Trophoblast cell (in vitro differentiated cells and primary cell): ENCODE measurements around the gene CD1E.

Experiments
- DNase-seq, 2 donors: peaks; one replicate each; pipeline ENCODE4 v3.0.0-alpha.2; 2016
- H2AFZ ChIP-seq: 2 replicates; pipeline ENCODE4 v1.6.1; 2013; ENCODE audit warnings: low read length, moderate library complexity, mild to moderate bottlenecking; ENCODE audit not compliant: insufficient read depth, poor library complexity
- H2AK5ac ChIP-seq: 2 replicates; pipeline ENCODE4 v1.6.1; 2013; ENCODE audit warnings: mild to moderate bottlenecking, low read length
- H2BK120ac ChIP-seq: 2 replicates; pipeline ENCODE4 v1.6.1; 2013; ENCODE audit warnings: low read length, mild to moderate bottlenecking, moderate library complexity; ENCODE audit not compliant: insufficient read depth, poor library complexity
- H2BK12ac ChIP-seq: 2 replicates; pipeline ENCODE4 v1.6.1; 2013; ENCODE audit warnings: mild to moderate bottlenecking, low read length, moderate library complexity
- H2BK5ac ChIP-seq: 2 replicates; pipeline ENCODE4 v1.6.1; 2013; ENCODE audit warnings: low read length, low read depth, moderate library complexity, mild to moderate bottlenecking; ENCODE audit not compliant: poor library complexity
- H3K14ac ChIP-seq: 2 replicates; pipeline ENCODE4 v1.6.1; 2013; ENCODE audit warnings: mild to moderate bottlenecking, low read length
- H3K18ac ChIP-seq: 2 replicates; pipeline ENCODE4 v1.6.1; 2013; ENCODE audit warnings: mild to moderate bottlenecking, low read length
- H3K23ac ChIP-seq: 2 replicates; pipeline ENCODE4 v1.6.1; 2013; ENCODE audit warnings: low read length
- H3K27ac ChIP-seq: 2 replicates; pipeline ENCODE4 v1.5.1; 2013; ENCODE audit warnings: low read depth, mild to moderate bottlenecking, inconsistent platforms, low read length, moderate library complexity
- H3K27me3 ChIP-seq: 2 replicates; pipeline ENCODE4 v1.6.1; 2013; ENCODE audit warnings: inconsistent platforms, mild to moderate bottlenecking, low read length, moderate library complexity; ENCODE audit not compliant: insufficient read depth
- H3K36me3 ChIP-seq, 2 experiments: 1 replicate in 1 of 2; 2 replicates in 1 of 2; pipeline ENCODE4 v1.6.1; 2013; ENCODE audit warnings: low read length in 2 of 2, mild to moderate bottlenecking in 2 of 2, moderate library complexity in 1 of 2; ENCODE audit not compliant: insufficient read depth in 2 of 2, control insufficient read depth in 1 of 2
- H3K4ac ChIP-seq: 2 replicates; pipeline ENCODE4 v1.6.1; 2013; ENCODE audit warnings: low read depth, mild to moderate bottlenecking, low read length, moderate library complexity
- H3K4me1 ChIP-seq, 2 experiments: 1 replicate in 1 of 2; 2 replicates in 1 of 2; pipeline ENCODE4 v1.6.1; 2013; ENCODE audit warnings: low read length in 2 of 2, mild to moderate bottlenecking in 2 of 2, moderate library complexity in 1 of 2; ENCODE audit not compliant: insufficient read depth in 2 of 2, control insufficient read depth in 1 of 2
- H3K4me2 ChIP-seq: 2 replicates; pipeline ENCODE4 v1.6.1; 2013; ENCODE audit warnings: inconsistent platforms, mild to moderate bottlenecking, low read length, moderate library complexity
- H3K4me3 ChIP-seq: 2 replicates; pipeline ENCODE4 v1.5.1; 2013; ENCODE audit warnings: mild to moderate bottlenecking, low read depth, low read length, inconsistent platforms
- H3K79me1 ChIP-seq: one replicate; pipeline ENCODE4 v1.6.1; 2013; ENCODE audit warnings: low read length
- H3K79me2 ChIP-seq: 2 replicates; pipeline ENCODE4 v1.6.1; 2013; ENCODE audit warnings: low read length, mild to moderate bottlenecking; ENCODE audit not compliant: control insufficient read depth, insufficient read depth, poor library complexity
- H3K9ac ChIP-seq: 2 replicates; pipeline ENCODE4 v1.6.1; 2013; ENCODE audit warnings: mild to moderate bottlenecking, low read length
- H3K9me3 ChIP-seq: 2 replicates; pipeline ENCODE4 v1.6.1; 2013; ENCODE audit warnings: low read depth, mild to moderate bottlenecking, control low read depth, inconsistent platforms, low read length; ENCODE audit not compliant: insufficient read depth
- H4K12ac ChIP-seq: 2 replicates; pipeline ENCODE4 v1.6.1; 2013; ENCODE audit warnings: low read depth, mild to moderate bottlenecking, low read length, moderate library complexity
- H4K8ac ChIP-seq: 2 replicates; pipeline ENCODE4 v1.6.1; 2013; ENCODE audit warnings: low read depth, mild to moderate bottlenecking, low read length, moderate library complexity
- H4K91ac ChIP-seq: one replicate; pipeline ENCODE4 v1.6.1; 2013; ENCODE audit warnings: low read depth, mild to moderate bottlenecking, low read length, moderate library complexity
- WGBS: extraction: QIAGEN DNeasy Blood & Tissue Kit; methylation state at CpG from one replicate; pipeline ENCODE4 v1.1.7; 2013; ENCODE audit warnings: missing lambda C conversion rate; ENCODE audit not compliant: insufficient read length, insufficient coverage; ENCODE audit errors: extremely low coverage; 5-methylcytosine and 5-hydroxymethylcytosine counted together

Gene CD1E

GRCh38 chr1:158354255-158354654 is 561 bp downstream of the CD1E start:
- H3K27me3 ChIP-seq: no peaks in the 10 kb centered on the region
- H3K36me3 ChIP-seq: no peaks in the 10 kb centered on the region
- H3K9ac ChIP-seq: no peak overlapping the region
- WGBS: no CpG with 5 or more reads among the region's 2 CpGs
- no peak for DNase-seq
- H4K91ac ChIP-seq: no peak overlapping the region
- H2BK120ac ChIP-seq: no peak overlapping the region
- no peak overlapping the region for H3K4ac ChIP-seq
- H2BK12ac ChIP-seq: no peak overlapping the region
- H4K12ac ChIP-seq: no peak overlapping the region
- no peaks in the 10 kb centered on the region for H3K79me1 ChIP-seq
- no peak overlapping the region for H3K14ac ChIP-seq
- H3K4me2 ChIP-seq: no peak overlapping the region
- no peak overlapping the region for H3K23ac ChIP-seq
- no peaks in the 10 kb centered on the region for H3K4me1 ChIP-seq
- no peak overlapping the region for H2BK5ac ChIP-seq
- H3K18ac ChIP-seq: no peak overlapping the region
- H3K27ac ChIP-seq: no peak overlapping the region
- H3K79me2 ChIP-seq: no peaks in the 10 kb centered on the region
- H2AK5ac ChIP-seq: no peak overlapping the region
- no peaks in the 10 kb centered on the region for H3K9me3 ChIP-seq
- no peak overlapping the region for H2AFZ ChIP-seq
- no peak overlapping the region for H4K8ac ChIP-seq
- H3K4me3 ChIP-seq: no peak overlapping the region

DNA sequence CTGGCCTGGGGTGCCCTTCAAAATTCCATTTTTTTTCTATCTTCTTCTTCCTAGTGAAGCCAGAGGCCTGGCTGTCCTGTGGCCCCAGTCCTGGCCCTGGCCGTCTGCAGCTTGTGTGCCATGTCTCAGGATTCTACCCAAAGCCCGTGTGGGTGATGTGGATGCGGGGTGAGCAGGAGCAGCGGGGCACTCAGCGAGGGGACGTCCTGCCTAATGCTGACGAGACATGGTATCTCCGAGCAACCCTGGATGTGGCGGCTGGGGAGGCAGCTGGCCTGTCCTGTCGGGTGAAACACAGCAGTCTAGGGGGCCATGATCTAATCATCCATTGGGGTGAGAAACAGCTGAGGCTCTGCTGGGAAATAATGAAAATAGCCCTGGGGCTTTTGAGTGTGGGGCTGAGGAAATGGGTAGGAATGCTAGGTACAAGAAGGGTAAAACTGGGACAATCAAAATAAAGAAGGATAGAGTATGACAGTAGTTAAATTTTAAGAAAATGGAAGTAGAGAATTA is 2.1 kb downstream of the CD1E start:
- no peaks in the 10 kb centered on the region for H3K36me3 ChIP-seq
- WGBS: no CpG with 5 or more reads among the region's 10 CpGs
- H3K27me3 ChIP-seq: no peaks in the 10 kb centered on the region
- no peak overlapping the region for H3K9ac ChIP-seq
- no peak overlapping the region for H2BK12ac ChIP-seq
- H3K27ac ChIP-seq: no peak overlapping the region
- no peak overlapping the region for H3K23ac ChIP-seq
- no peaks in the 10 kb centered on the region for H3K79me2 ChIP-seq
- no peak overlapping the region for H3K4me3 ChIP-seq
- no peak for DNase-seq
- H2BK120ac ChIP-seq: no peak overlapping the region
- no peaks in the 10 kb centered on the region for H3K79me1 ChIP-seq
- no peak overlapping the region for H4K91ac ChIP-seq
- no peak overlapping the region for H2BK5ac ChIP-seq
- no peak overlapping the region for H3K4ac ChIP-seq
- H4K12ac ChIP-seq: no peak overlapping the region
- H4K8ac ChIP-seq: no peak overlapping the region
- no peaks in the 10 kb centered on the region for H3K4me1 ChIP-seq
- no peaks in the 10 kb centered on the region for H3K9me3 ChIP-seq
- no peak overlapping the region for H3K14ac ChIP-seq
- no peak overlapping the region for H3K18ac ChIP-seq
- H2AK5ac ChIP-seq: no peak overlapping the region
- no peak overlapping the region for H2AFZ ChIP-seq
- no peak overlapping the region for H3K4me2 ChIP-seq

- no peak overlapping the region for H3K4ac ChIP-seq
- H3K27me3 ChIP-seq: no peaks in the 10 kb centered on the region
- no peaks in the 10 kb centered on the region for H3K79me1 ChIP-seq
- no peak overlapping the region for H3K18ac ChIP-seq
- no peak overlapping the region for H4K91ac ChIP-seq
- no peak overlapping the region for H4K8ac ChIP-seq
- no peak overlapping the region for H2BK12ac ChIP-seq
- H4K12ac ChIP-seq: no peak overlapping the region
- WGBS: no CpG with 5 or more reads among the region's 3 CpGs
- H3K9ac ChIP-seq: no peak overlapping the region
- no peaks in the 10 kb centered on the region for H3K79me2 ChIP-seq
- H3K36me3 ChIP-seq: no peaks in the 10 kb centered on the region
- no peaks in the 10 kb centered on the region for H3K9me3 ChIP-seq
- H2BK5ac ChIP-seq: no peak overlapping the region
- H2BK120ac ChIP-seq: no peak overlapping the region
- DNase-seq: no peak
- H3K4me3 ChIP-seq: no peak overlapping the region
- H3K4me2 ChIP-seq: no peak overlapping the region
- H3K23ac ChIP-seq: no peak overlapping the region
- no peak overlapping the region for H2AK5ac ChIP-seq
- no peaks in the 10 kb centered on the region for H3K4me1 ChIP-seq
- no peak overlapping the region for H2AFZ ChIP-seq
- no peak overlapping the region for H3K14ac ChIP-seq
- no peak overlapping the region for H3K27ac ChIP-seq
These were observed 2.9 kb downstream of the CD1E start for GRCh38 chr1:158356616-158357015.

GRCh38 chr1:158357441-158357840 is 3.7 kb downstream of the CD1E start:
- no peak overlapping the region for H4K12ac ChIP-seq
- no peak overlapping the region for H2BK12ac ChIP-seq
- no peak overlapping the region for H2AFZ ChIP-seq
- no peak overlapping the region for H3K23ac ChIP-seq
- H4K8ac ChIP-seq: no peak overlapping the region
- no peak overlapping the region for H3K4ac ChIP-seq
- no peak overlapping the region for H2AK5ac ChIP-seq
- H3K9me3 ChIP-seq: no peaks in the 10 kb centered on the region
- H3K27me3 ChIP-seq: no peaks in the 10 kb centered on the region
- no peaks in the 10 kb centered on the region for H3K36me3 ChIP-seq
- H3K4me3 ChIP-seq: no peak overlapping the region
- WGBS: no CpG with 5 or more reads among the region's 1 CpG
- no peaks in the 10 kb centered on the region for H3K79me1 ChIP-seq
- no peak overlapping the region for H3K9ac ChIP-seq
- no peak overlapping the region for H2BK5ac ChIP-seq
- no peaks in the 10 kb centered on the region for H3K4me1 ChIP-seq
- H3K14ac ChIP-seq: no peak overlapping the region
- DNase-seq: no peak
- no peak overlapping the region for H4K91ac ChIP-seq
- no peak overlapping the region for H3K18ac ChIP-seq
- H3K4me2 ChIP-seq: no peak overlapping the region
- H2BK120ac ChIP-seq: no peak overlapping the region
- no peak overlapping the region for H3K27ac ChIP-seq
- no peaks in the 10 kb centered on the region for H3K79me2 ChIP-seq
